ENCODE data around the gene EIF4B. TPM values are rescaled to one million over a fixed set of nuclear protein-coding genes. Genes with fewer than 3 reads are reported as not detected.

EIF4B gene
- total and polyA plus RNA-seq, 7 donors: 136 to 575 (median 475) TPM

GRCh38 chr12:53055471-53056266 is 49.4 kb downstream of the EIF4B start:
- H3K27ac ChIP-seq: peak overlapping the region; percentile 97 to 100 (median 98)
- no peak overlapping the region for H3K4me3 ChIP-seq
- no peaks in the 10 kb centered on the region for H3K27me3 ChIP-seq
- peaks cover 0 to 63% (median 10%) of the 10 kb centered on the region in 4 donors for H3K36me3 ChIP-seq
- no peaks in the 10 kb centered on the region for H3K9me3 ChIP-seq
- WGBS, 2 donors: 75 to 86% methylated on average over 15 of the region's 15 CpGs
- H3K4me1 ChIP-seq: peaks cover 0 to 66% (median 55%) of the 10 kb centered on the region in 4 donors
- peak; percentile 70 for DNase-seq
- no peak for TF ChIP-seq CTCF (IDR thresholded peaks at IDR 0.05)
- TF ChIP-seq EP300 (IDR thresholded peaks at IDR 0.05): no peak
- intact Hi-C loops (cut with DNase I): no loop called here

- Histone ChIP-seq H3K27me3 (no peaks in the 10 kb centered on the region), H3K4me3 (no peak overlapping the region), H3K9me3 (no peaks in the 10 kb centered on the region), H3K4me1 (peaks cover 0 to 66% (median 55%) of the 10 kb centered on the region in 4 donors), H3K27ac (peak overlapping the region in 2 of 4 donors; percentile 11 to 97), H3K36me3 (peaks cover 0 to 70% (median 10%) of the 10 kb centered on the region in 4 donors)
- WGBS, 2 donors: 88% methylated on average over 5 of the region's 5 CpGs
- TF ChIP-seq EP300 (IDR thresholded peaks at IDR 0.05) (no peak), POLR2AphosphoS5 (IDR thresholded peaks at IDR 0.05) (no peak), POLR2A (IDR thresholded peaks at IDR 0.05) (no peak), CTCF (IDR thresholded peaks at IDR 0.05) (no peak)
- intact Hi-C loops (cut with DNase I): no loop called here
- DNase-seq: peak; percentile 65
Measured at GRCh38 chr12:53056296-53056695, 50.0 kb downstream of the EIF4B start.

- peak; percentile 60 for DNase-seq
- peaks cover 0 to 70% (median 10%) of the 10 kb centered on the region in 4 donors for H3K36me3 ChIP-seq
- intact Hi-C loops (cut with DNase I): no loop called here
- WGBS, 2 donors: 94 to 96% methylated on average over 7 of the region's 7 CpGs
- H3K9me3 ChIP-seq: no peaks in the 10 kb centered on the region
- H3K27ac ChIP-seq: no peak overlapping the region
- H3K4me3 ChIP-seq: no peak overlapping the region
- TF ChIP-seq POLR2AphosphoS5 (IDR thresholded peaks at IDR 0.05) (peak in 1 of 4 donors; percentile 8), POLR2A (IDR thresholded peaks at IDR 0.05) (no peak), EP300 (IDR thresholded peaks at IDR 0.05) (no peak), CTCF (IDR thresholded peaks at IDR 0.05) (no peak)
- peaks cover 0 to 66% (median 55%) of the 10 kb centered on the region in 4 donors for H3K4me1 ChIP-seq
- H3K27me3 ChIP-seq: no peaks in the 10 kb centered on the region
Measured at GRCh38 chr12:53056901-53057300, 50.6 kb downstream of the EIF4B start.

- peaks cover 0 to 66% (median 52%) of the 10 kb centered on the region in 4 donors for H3K4me1 ChIP-seq
- peaks cover 0 to 77% (median 10%) of the 10 kb centered on the region in 4 donors for H3K36me3 ChIP-seq
- no peaks in the 10 kb centered on the region for H3K9me3 ChIP-seq
- peak; percentile 72 for DNase-seq
- H3K4me3 ChIP-seq: no peak overlapping the region
- H3K27me3 ChIP-seq: no peaks in the 10 kb centered on the region
- 90 to 91% methylated on average over 13 of the region's 13 CpGs for WGBS, 2 donors
- TF ChIP-seq EP300 (IDR thresholded peaks at IDR 0.05) (no peak), CTCF (IDR thresholded peaks at IDR 0.05) (no peak), POLR2A (IDR thresholded peaks at IDR 0.05) (no peak), POLR2AphosphoS5 (IDR thresholded peaks at IDR 0.05) (no peak)
- peak overlapping the region in 1 of 4 donors; percentile 13 for H3K27ac ChIP-seq
- intact Hi-C loops (cut with DNase I): no loop called here
Measured at GRCh38 chr12:53057816-53058500, 51.7 kb downstream of the EIF4B start.
